HG03175 (cell line): ENCODE measurements around the gene POU4F1.
A peak's percentile ranks its signal among the peaks of the same experiment; 100 is the strongest.

Source experiments
- ATAC-seq: cut with Tn5 transposase; IDR thresholded peaks from one replicate; pipeline ENCODE4 v1.9.1; 2021; ENCODE audit warnings: mild to moderate bottlenecking, moderate library complexity; ENCODE audit not compliant: unreplicated experiment

Gene POU4F1

DNA sequence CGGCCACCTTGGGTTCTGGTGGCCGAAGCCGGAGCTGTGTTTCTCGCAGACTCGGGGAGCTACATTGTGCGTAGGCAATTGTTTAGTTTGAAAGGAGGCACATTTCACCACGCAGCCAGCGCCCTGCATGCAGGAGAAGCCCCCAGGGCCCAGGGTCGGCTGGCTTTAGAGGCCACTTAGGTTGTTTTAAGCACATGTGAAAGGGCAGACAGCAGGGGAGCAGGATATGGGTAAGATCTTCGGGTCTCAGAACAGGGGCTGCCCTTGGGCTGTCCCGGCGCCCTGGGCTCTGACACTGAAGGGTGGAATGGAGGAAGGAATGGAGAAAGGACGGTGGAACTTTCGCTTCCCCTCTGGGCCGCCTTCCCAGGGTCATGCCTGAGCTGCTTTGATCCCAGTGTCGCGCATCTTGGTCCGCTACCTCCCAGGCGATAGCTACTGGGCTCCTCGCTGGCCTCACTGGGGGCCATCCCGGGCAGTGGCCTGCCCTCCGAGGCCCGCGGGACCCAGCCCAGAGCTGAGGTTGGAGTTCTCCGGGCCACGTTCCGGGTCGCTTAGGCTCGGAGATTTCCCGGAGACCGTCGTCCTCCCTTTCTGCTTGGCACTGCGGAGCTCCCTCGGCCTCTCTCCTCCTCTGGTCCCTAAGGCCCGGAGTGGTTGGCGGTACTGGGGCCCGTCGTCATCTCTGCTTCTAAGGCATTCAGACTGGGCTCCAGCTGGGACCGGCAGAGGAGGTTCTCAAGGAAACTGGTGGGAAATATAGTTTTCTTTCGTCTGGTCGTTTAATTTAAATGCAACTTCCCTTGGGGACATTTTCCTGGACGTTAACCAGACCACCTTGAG, 4.3 kb upstream of the POU4F1 start:
- no peak for ATAC-seq

DNA sequence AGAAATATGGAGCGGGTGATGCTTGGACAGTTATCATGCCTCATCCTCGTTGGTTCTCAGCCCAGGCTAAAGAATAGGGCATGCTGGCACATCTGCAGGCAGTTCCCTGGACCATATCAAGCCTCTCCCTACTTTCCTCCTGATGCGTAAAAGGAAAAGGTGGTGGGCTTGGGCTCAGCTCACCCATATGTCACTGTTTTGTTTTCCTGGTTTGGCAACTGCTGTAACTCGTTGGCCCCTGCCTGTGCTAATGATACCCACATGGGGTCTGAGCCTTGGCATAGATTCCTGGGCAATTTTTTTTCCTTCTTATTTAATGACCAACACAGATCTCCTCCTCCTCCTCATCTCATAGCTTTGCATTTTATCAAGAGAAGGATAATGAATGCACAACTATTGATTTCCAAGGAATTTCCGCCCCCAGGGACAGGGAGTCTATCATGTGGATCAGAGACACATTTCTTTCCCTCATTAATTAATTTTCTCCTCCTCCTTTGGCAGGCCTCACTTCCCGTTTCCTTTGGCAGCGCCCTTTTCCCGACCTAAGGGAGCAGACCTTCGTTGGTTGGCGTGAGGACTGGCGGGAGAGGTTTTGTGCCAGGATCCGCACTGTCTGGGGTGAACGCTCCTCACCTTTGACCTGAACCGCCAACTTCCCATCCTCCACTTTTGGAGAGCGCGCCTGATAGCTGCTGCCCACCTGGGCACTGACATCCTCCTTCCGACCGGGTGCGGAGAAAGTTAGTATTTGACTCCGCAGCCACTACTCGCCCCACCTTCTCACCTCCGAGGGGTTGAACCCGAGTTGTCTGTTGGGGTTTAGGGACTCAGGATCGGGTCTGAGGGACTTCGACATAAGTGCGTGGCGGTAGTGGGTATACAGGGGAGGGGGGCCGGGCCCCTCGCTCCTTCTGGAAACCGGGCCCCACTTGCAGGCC, 3.4 kb upstream of the POU4F1 start:
- ATAC-seq, result no peak

DNA sequence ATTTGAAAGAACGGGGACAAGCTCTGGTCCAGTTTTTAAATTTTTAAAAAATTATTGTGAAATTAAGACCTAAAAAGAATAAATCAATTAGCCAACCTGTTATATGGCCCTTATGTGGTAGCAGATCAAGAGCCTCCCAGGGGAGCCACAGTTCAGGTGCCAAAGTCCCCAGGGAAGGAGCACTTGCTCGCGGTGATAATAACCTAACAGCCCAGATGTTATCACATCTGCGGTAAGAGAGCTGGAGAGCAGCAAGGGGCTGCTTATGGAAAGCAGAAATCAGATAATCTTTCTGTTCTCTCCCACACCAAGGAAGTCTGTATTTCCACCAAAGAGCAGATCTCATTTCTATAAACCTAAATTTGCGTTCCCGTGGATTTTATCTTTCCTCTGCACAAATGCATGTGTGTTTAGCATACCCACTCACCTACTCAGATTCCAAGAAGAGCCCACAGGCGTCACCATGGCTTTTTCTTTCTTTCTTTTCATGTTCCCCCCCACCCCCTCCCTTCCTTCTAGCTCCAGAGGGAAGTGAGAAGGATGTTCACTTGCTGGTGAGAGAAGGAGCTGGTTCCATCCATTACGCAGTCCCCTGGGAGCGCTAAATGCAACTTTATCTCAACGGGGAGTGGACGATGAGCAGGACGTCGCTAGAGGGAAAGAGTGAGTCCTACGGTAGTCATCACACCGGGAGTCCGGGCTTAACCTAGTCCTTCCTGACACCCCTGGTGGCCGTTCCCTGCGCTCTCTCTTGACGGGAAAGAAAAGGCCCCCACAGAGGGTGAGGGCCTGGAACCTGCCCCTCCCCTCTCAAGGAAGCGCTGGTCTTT, 1.6 kb upstream of the POU4F1 start:
- ATAC-seq, result no peak

DNA sequence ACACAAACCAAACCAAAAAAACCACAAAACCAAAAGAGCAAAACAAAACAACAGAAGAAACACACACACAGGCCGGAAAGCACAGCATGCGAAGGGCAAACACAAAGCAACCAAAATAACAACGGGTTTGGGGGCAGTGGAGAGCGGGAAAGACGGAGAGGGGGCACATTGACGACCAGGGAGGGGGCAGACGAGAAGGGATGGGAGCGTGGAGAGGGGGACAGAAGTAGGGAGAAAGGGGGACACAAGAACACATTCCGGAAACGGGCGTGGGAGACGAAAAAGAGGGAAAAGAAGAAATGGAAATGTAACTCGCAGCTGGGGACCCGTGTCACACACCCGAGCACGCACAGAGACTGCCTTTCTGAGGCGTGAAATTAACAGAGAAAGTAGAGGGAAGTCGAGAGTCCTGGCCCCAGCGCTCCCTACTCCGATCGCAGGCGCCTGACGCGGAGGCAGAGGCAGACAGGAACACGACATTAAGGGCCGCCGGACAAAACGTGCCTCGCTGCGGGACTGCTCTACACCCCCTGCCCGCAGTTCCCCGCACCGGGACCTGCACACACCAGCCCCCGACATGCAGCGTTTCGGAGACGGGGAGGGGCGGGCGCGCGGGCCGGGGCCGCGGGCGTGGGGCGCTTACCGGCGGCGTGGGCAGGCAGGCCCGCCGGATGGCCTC, 652 bp downstream of the POU4F1 start:
- peak; percentile 17 for ATAC-seq

DNA sequence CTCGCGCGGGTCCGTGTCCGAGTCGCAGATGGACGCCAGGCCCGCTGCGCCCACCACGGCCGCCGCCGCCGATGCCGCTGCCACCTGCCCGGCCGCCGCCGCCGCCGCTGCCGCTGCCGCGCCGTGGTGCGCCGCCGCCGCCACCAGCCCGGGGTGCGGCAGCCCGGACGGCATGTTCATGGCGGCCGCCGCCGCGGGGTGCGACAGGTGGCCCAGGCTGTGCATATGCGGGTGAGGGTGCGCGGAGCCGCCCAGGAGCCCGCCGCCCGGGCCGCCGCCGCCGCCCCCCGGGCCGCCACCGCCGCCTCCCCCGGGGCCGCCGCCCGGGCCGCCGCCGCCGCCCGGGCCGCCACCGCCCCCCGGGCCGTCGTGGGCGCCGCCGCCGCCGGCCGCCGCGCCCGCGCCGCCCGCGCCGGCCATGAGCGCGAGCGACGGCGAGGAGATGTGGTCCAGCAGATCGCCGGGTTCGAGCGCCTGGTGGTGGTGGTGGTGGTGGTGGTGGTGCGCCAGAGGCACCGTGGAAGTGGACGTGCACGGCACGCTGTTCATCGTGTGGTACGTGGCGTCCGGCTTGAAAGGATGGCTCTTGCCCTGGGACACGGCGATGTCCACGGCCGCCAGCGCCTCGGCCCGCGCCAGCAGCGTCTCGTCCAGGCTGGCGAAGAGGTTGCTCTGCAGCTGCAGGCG, 1.3 kb downstream of the POU4F1 start:
- no peak for ATAC-seq

DNA sequence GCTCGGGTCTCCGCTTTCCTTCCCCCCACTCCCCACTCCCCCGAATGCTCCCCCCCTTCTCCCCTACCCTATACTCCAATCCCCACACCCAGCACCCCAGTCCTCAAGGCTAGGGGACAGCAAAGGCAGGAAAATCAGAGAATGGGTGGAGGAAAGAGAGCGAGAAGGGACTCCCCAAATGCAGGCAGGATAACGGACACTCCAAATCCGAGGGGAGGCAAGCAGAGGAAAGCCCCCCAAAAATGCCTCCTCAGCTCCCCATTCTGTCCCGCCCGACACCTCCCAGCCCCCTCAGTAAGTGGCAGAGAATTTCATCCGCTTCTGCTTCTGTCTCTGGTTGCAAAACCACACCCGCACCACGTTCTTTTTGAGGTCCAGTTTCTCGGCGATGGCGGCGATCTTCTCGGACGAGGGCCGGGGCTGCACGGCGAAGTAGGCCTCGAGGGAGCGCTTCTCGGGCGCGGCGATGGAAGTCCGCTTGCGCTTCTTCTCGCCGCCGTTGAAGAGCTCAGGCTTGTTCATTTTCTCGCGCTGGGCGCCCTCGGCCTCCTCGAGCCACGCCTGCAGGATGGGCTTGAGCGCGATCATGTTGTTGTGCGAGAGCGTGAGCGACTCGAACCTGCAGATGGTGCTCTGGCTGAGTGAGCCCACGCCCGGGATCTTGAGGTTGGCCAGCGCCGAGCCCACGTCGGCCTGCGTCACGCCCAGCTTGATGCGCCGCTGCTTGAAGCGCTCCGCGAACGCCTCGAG, 2.1 kb downstream of the POU4F1 start:
- ATAC-seq, result no peak

DNA sequence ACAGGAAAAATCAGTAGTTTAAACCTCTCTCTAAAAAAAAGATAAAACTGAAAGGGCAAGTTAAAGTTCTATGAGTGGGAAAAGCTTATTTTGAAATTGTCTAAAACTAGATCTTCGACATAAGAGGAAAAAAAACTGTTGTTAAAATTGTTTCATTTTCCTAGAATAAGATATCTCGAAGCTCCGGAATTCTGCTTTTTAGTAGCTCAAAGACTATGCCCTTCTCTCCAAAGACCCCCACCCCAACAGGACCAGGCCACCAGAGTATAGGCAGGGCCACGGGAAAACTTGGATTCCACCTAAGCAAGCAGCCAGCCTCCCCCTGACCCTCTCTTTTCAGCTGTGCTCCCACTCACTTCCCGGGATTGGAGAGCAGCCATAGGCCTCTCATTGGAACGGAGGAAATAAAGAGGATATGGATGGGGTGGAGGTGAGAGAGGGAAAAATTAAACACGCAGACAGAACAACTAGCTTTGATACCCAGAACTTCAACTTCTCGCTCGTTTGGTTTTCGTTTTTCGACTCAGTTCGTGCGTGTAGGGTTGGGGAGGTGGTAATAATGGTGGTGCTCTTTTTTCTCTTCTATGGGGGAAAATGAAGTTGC, 3.0 kb downstream of the POU4F1 start:
- no peak for ATAC-seq

DNA sequence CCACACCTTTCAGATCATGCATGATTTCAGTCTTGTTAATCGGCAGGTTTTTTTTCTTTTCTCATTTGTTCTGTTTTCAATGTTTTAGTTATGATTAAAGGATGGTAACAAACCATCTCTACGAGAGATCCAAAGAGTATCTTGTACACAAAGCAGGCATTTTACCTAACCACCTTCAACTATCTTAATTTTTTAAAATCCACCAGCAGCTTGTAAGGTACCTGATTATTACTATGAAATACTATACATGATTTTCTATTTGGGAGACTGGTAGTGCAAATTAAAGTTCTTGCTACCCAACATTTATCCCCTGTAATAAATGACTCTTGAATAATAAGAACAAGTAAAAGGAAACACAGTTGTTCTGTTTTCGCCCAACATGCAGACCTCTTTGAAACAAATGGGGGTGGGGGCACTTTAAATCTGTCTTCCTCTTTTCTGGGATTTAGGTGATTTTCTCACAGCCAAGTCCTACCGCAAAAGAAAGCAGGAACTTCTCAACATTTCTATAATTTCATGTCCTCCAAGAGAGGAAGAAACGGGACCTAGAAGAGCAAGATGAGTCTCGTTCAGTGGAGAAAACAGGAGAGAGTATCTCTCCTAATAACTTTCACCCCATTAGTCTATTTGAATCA, 3.6 kb downstream of the POU4F1 start:
- no peak for ATAC-seq

DNA sequence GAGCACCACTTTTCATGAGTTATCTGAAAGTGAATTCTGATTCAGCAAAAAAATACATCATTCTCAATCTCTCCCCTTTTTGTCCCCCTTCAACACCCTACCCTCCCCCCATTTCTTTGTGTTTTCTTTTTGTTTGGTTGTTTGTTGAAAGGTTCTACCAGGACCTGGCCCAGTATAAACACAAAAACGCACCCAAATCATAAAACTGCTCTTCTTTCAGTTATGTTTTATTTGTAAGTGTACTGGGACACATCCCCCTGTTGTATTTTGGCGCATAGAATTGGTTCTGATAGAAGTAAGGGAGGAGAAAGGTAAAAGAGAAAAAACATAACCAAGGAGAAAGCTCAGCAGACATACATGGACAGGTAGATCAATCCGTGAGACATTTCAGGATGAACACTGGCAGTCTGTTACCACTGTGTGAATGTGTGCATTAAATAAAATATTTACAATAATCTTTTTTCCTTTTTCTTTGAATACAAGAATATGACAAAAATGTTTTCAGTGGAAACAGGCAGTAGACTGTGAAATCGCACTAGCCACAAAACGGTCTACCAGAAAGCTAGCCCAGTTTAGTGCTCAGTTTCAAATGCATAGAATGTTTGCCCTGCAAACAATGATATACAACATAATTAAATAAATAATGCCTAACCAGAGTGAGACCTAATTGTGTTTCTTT, 4.2 kb downstream of the POU4F1 start:
- ATAC-seq, result no peak

DNA sequence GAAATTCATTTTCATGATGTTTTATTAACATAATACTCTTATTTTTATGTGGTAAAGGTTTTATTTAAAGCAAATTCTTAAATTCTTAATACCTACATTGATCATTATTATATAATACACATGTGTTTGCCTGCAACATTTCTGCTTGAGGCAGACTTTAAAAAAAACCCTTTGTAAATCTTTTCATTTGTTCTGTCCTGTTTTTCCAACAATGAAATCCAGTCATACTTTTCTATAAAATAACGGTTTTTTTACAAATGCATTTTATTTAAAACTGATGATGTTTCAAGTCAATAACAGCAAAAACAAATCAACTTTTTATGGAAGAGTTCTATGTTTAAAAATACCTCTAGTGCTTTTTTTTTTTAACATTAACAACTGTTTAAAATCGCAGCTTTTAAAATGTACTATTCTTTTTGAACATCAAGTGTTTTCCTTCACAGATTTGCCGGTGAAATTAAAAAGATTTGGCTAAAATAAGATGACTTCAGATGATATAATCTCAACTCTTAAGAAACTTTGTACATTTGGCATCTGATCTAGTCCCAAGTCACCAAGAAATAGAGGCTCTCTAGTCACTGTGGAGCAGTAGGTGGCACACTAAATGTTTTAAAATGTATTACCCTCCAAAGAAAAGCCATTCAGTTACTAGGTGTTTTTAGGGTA, 5.1 kb downstream of the POU4F1 start:
- no peak for ATAC-seq

DNA sequence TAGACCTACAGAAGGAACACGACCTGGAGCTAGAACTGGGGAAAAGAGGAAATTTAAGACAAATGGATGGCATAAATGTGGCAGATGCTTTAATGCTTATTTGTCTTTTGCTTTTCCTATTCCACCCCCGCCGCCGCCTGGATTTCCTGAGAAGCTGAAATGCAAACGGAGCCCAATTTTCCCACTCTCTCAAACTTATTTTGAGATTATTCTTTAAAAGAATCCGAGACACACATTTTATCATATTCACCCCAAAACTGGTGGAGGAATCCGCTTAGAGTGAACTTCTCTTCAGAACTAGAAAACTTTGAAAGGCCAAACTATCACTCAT, 5.8 kb downstream of the POU4F1 start:
- ATAC-seq, result no peak

DNA sequence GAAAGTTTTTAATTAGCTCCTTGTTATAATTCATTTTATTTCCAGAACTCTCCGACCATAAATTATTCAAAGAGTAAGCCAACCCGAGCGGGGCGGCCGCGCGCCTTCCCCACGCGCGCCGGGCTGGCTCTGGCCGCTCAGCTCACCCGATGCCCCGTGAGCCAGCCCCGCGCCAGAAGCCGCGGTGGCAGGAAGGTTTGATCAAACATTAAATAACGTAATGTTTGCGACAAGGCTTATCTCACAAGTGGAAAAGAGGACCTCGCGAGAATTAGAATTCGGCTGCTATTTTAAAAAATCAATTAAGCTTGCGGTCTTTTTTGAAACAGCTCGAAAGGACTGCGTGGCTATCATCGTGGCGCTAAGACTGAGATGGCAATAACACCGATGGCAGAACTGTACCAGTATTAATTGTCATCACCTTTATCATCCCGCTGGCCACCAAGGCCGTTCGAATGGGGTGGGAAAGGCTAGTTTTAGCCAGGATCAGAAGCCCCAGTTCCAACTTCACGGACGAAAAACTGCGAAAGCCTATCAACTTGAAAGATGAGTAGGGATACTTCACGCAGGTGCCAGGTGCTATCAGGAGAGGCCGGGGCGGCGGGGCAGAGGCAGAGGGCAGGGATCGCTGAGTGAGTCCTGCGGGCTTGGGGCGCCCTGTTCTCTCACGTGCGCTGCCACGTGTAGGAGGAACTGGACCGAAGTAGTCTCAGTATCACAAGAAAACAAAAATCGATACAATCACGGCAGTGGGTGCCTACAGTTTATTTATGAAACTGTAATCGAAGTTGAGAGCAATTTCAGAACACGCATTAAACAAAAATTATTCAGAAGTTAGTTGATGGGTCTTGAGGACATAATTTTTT, 6.4 kb downstream of the POU4F1 start:
- no peak for ATAC-seq

DNA sequence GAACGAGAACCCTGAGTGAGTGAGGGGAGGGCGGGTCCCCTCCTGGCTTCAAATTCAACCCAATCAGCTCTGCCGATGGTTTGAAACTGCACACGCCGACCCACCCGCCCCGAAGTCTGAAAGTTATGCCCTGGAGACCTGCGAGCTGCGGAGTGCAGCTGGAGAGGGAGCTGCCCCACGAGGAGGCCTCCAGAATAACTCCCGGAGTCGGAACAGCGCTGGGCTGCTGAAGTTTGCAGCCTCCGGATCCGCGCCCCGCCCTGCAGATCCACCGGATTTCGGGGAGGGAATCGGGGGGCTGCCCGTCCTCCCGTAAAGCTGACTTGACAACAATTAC, 7.0 kb downstream of the POU4F1 start:
- ATAC-seq, result peak; percentile 5

DNA sequence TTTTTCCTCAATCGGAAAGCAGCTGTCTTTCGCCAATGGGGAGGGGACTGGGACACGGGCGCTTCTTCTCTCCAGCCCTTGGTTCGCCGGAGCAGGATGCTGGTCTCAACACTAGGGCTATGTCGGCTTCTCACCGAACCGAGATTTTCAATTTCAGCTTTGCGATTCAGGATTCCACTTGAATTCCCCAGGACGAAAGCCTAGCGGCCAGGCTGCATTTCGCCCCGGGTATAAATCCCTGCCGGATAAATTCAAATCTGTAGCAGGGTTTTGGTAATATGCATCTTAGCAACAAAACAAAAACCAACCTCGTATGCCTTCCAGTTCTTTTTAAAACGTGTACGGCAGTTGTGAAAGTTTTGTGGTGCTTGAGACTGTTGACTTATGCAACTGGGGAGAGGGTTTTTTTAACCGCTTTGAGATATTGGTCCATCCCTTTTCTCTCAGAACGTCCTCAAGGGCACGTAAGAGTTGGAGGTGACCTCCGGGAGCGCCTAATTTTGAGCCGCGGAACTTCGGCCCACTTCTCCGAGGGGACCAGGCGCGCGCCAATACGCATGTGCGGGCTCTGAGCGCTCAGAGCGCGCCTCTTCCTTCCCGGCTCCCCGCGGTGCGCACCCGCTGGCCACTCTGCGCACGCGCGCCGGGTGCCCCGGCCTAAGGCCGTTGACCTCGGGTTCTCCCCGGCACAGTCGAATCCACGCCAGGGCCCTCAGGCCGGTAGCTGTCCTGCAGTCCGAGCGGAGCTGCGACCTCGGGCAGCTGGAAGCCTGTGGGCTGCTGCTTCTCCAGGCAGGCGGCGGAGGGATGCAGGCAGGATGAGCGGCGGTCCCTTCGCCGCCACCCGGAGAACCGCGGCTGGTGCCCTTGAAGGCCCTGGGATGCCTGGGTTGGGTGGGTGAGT, 7.6 kb downstream of the POU4F1 start:
- peak; percentile 59 for ATAC-seq

DNA sequence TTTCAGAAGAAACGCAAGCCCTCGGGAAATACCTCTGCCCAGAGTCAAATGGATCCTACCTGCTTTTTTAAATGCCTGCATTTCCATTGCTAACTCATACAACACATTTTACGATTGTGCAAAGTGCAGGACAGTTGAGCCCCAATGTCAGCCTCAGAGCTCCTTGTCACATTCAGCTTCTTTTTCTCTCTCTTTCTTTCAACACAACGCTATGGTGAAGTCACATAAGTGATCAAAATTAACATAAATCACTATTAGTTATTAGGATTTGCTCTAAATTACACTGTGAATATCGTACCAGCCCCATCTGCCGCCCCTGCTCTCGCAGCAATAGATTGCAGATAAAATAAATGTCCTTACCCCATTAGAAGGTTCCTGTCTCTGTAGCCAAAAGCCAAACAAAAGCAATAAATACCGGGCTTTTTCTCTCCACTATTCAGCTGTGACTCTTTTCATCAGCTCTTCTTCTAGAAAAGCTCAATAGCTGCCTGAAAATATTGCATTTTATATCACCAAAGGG, 8.8 kb downstream of the POU4F1 start:
- no peak for ATAC-seq
